Measurements from ENCODE around the gene S100A2. TPM values are rescaled to one million over a fixed set of nuclear protein-coding genes. Genes with fewer than 3 reads are reported as not detected.

The S100A2 gene
- total and polyA plus RNA-seq, 7 donors, result 0.86 to 15.4 (median 1.1) TPM

GRCh38 chr1:153608089-153608682 lies 42.5 kb upstream of the S100A2 start:
- intact Hi-C loops (cut with DNase I), result no loop called here
- Histone ChIP-seq H3K4me3 (peak overlapping the region; percentile 66), H3K9me3 (no peaks in the 10 kb centered on the region), H3K4me1 (peaks cover 23% of the 10 kb centered on the region), H3K27me3 (ENCODE audit: insufficient read depth in 3 of 3, low read length in 2 of 3) (no peaks in the 10 kb centered on the region), H3K27ac (peak overlapping the region; percentile 81), H3K36me3 (ENCODE audit: insufficient read depth in 1 of 2, low read depth in 1 of 2) (peaks cover 0 to 29% of the 10 kb centered on the region in 2 donors)
- ATAC-seq, result no peak
- 56 to 72% (median 63%) methylated on average over 7 of the region's 7 CpGs for WGBS, 3 donors
- DNase-seq, result no peak
- no peak for TF ChIP-seq CTCF (IDR thresholded peaks at IDR 0.05)

GRCh38 chr1:153607381-153607780 lies 41.7 kb upstream of the S100A2 start:
- DNase-seq (no peak), ATAC-seq (no peak)
- peaks cover 0 to 29% of the 10 kb centered on the region in 2 donors for H3K36me3 ChIP-seq (ENCODE audit: insufficient read depth in 1 of 2, low read depth in 1 of 2)
- peaks cover 22% of the 10 kb centered on the region for H3K4me1 ChIP-seq
- no peaks in the 10 kb centered on the region for H3K9me3 ChIP-seq
- intact Hi-C loops (cut with DNase I), result no loop called here
- WGBS, 3 donors, result 84 to 92% (median 87%) methylated on average over 8 of the region's 8 CpGs
- peak overlapping the region; percentile 66 for H3K4me3 ChIP-seq
- H3K27me3 ChIP-seq (ENCODE audit: insufficient read depth in 3 of 3, low read length in 2 of 3), result no peaks in the 10 kb centered on the region
- no peak for TF ChIP-seq CTCF (IDR thresholded peaks at IDR 0.05)
- H3K27ac ChIP-seq, result no peak overlapping the region

- Histone ChIP-seq H3K27ac (no peak overlapping the region), H3K27me3 (ENCODE audit: insufficient read depth in 3 of 3, low read length in 2 of 3) (no peaks in the 10 kb centered on the region), H3K36me3 (ENCODE audit: insufficient read depth in 1 of 2, low read depth in 1 of 2) (peaks cover 0 to 29% of the 10 kb centered on the region in 2 donors), H3K9me3 (no peaks in the 10 kb centered on the region), H3K4me1 (peaks cover 22% of the 10 kb centered on the region), H3K4me3 (no peak overlapping the region)
- DNase-seq, result no peak
- ATAC-seq, result no peak
- intact Hi-C loops (cut with DNase I), result no loop called here
- no peak for TF ChIP-seq CTCF (IDR thresholded peaks at IDR 0.05)
- 90 to 96% (median 94%) methylated on average over 11 of the region's 11 CpGs for WGBS, 3 donors
These were observed 40.5 kb upstream of the S100A2 start for GRCh38 chr1:153606194-153606593.

- H3K9me3 ChIP-seq, result no peaks in the 10 kb centered on the region
- intact Hi-C loops (cut with DNase I), result no loop called here
- peaks cover 0 to 27% of the 10 kb centered on the region in 2 donors for H3K36me3 ChIP-seq (ENCODE audit: insufficient read depth in 1 of 2, low read depth in 1 of 2)
- H3K27ac ChIP-seq, result no peak overlapping the region
- no peaks in the 10 kb centered on the region for H3K27me3 ChIP-seq (ENCODE audit: insufficient read depth in 3 of 3, low read length in 2 of 3)
- H3K4me3 ChIP-seq, result no peak overlapping the region
- no peak for TF ChIP-seq CTCF (IDR thresholded peaks at IDR 0.05)
- WGBS, 3 donors, result 86 to 89% (median 88%) methylated on average over 6 of the region's 6 CpGs
- H3K4me1 ChIP-seq, result no peaks in the 10 kb centered on the region
- no peak for ATAC-seq
- no peak for DNase-seq
These were observed 37.1 kb upstream of the S100A2 start for GRCh38 chr1:153602749-153603148.

- no peak overlapping the region for H3K4me3 ChIP-seq
- ATAC-seq, result no peak
- WGBS, 3 donors, result 92 to 93% (median 93%) methylated on average over 7 of the region's 7 CpGs
- H3K4me1 ChIP-seq, result no peaks in the 10 kb centered on the region
- no peak overlapping the region for H3K27ac ChIP-seq
- intact Hi-C loops (cut with DNase I), result no loop called here
- TF ChIP-seq CTCF (IDR thresholded peaks at IDR 0.05), result no peak
- no peaks in the 10 kb centered on the region for H3K9me3 ChIP-seq
- H3K36me3 ChIP-seq (ENCODE audit: insufficient read depth in 1 of 2, low read depth in 1 of 2), result no peaks in the 10 kb centered on the region
- no peaks in the 10 kb centered on the region for H3K27me3 ChIP-seq (ENCODE audit: insufficient read depth in 3 of 3, low read length in 2 of 3)
- no peak for DNase-seq
These were observed 34.2 kb upstream of the S100A2 start for GRCh38 chr1:153599847-153600246.
